Body of pancreas (tissue), 4 donors: ENCODE data around the gene PCK2. TPM values are rescaled to one million over a fixed set of nuclear protein-coding genes. Genes with fewer than 3 reads are reported as not detected.
A peak's percentile ranks its signal among the peaks of the same experiment; 100 is the strongest.

Experiments
- ATAC-seq: fragments of 150-250 bp; one replicate; pipeline ENCODE4 v1.9.1; 2016
- DNase-seq, 4 donors: peaks; one replicate each; pipeline ENCODE4 v3.0.0-alpha.2; 2019
- H3K27ac ChIP-seq, 4 donors: fragments of 200-600 bp; sonication (generic); 1 replicate in 3 of 4; 2 replicates in 1 of 4; pipeline versions ENCODE4 v1.5.1 to v1.6.1; 2016 to 2019; ENCODE audit warnings: mild to moderate bottlenecking in 1 of 4, mixed read lengths in 1 of 4, moderate library complexity in 1 of 4
- H3K27me3 ChIP-seq, 2 donors: fragments of 200-600 bp; sonication (generic); one replicate each; pipeline ENCODE4 v1.6.0; 2016; ENCODE audit warnings: mild to moderate bottlenecking in 1 of 2
- H3K36me3 ChIP-seq, 2 donors: fragments of 200-600 bp; sonication (generic); replicated peaks in 1 of 2; 2 replicates each; pipeline ENCODE4 v1.5.1; 2016; ENCODE audit warnings: low read depth in 2 of 2; ENCODE audit not compliant: insufficient read depth in 1 of 2
- H3K4me1 ChIP-seq: fragments of 200-600 bp; sonication (generic); one replicate; pipeline ENCODE4 v1.6.0; 2016
- H3K4me3 ChIP-seq, 2 donors: fragments of 200-600 bp; sonication (generic); 1 replicate in 1 of 2; 2 replicates in 1 of 2; pipeline ENCODE4 v1.5.1; 2016 to 2019
- H3K9me3 ChIP-seq, 3 donors: fragments of 200-600 bp; sonication (generic); 1 replicate in 2 of 3; 2 replicates in 1 of 3; pipeline ENCODE4 v1.5.1; 2016
- CTCF ChIP-seq, 7 experiments: fragments of 450-650 bp in 4 of 7; fragments of 200-600 bp in 3 of 7; sonication (generic) in 3 of 7; IDR thresholded peaks; one replicate each; pipeline ENCODE4 v1.5.1; 2016 to 2019; ENCODE audit warnings: antibody characterized with exemption in 7 of 7
- POLR2A ChIP-seq, 3 donors: fragments of 450-650 bp; IDR thresholded peaks; one replicate each; pipeline ENCODE4 v1.6.1; 2016; ENCODE audit warnings: antibody characterized with exemption in 3 of 3, mild to moderate bottlenecking in 2 of 3
- WGBS, 2 donors: methylation state at CpG; one replicate each; pipeline ENCODE4 v1.1.5; 2017; 5-methylcytosine and 5-hydroxymethylcytosine counted together
- intact Hi-C: fragments of 100-400 bp; cut with DNase I; formaldehyde crosslinking; loops from one replicate; pipeline ENCODE4 v1.15.1; 2023
- total RNA-seq, 2 donors: library from RNA; depleted of rRNA; stranded (reverse); fragments of >200 nt; gene quantifications; one replicate each; pipeline ENCODE4 v1.1.0, GENCODE V29; 2016

Gene PCK2
- total RNA-seq, 2 donors from 2014 or later = 20.4 to 29.8 TPM

GRCh38 chr14:24117179-24117578 is 23.1 kb downstream of the PCK2 start:
- H3K4me3 ChIP-seq = no peak overlapping the region
- peak overlapping the region in 1 of 4 donors; percentile 4 for H3K27ac ChIP-seq
- H3K4me1 ChIP-seq = peaks cover 34% of the 10 kb centered on the region
- peaks cover 24% of the 10 kb centered on the region in 2 donors for H3K36me3 ChIP-seq
- ATAC-seq (no peak), DNase-seq (peak; percentile 54 to 77 (median 64))
- intact Hi-C loops = no loop called here
- 39 to 49% methylated on average over 6 of the region's 6 CpGs for WGBS, 2 donors
- TF ChIP-seq POLR2A (IDR thresholded peaks at IDR 0.05) (peak in 2 of 3 donors; percentile 11 to 12), CTCF (IDR thresholded peaks at IDR 0.05) (no peak)
- no peaks in the 10 kb centered on the region for H3K9me3 ChIP-seq
- H3K27me3 ChIP-seq = no peaks in the 10 kb centered on the region

- H3K4me1 ChIP-seq = peaks cover 28% of the 10 kb centered on the region
- ATAC-seq = no peak
- no peaks in the 10 kb centered on the region for H3K27me3 ChIP-seq
- intact Hi-C loops = no loop called here
- H3K27ac ChIP-seq = no peak overlapping the region
- TF ChIP-seq CTCF (IDR thresholded peaks at IDR 0.05) (no peak), POLR2A (IDR thresholded peaks at IDR 0.05) (no peak)
- 94 to 95% methylated on average over 6 of the region's 6 CpGs for WGBS, 2 donors
- no peaks in the 10 kb centered on the region for H3K9me3 ChIP-seq
- H3K4me3 ChIP-seq = no peak overlapping the region
- no peak for DNase-seq
- peaks cover 24 to 37% of the 10 kb centered on the region in 2 donors for H3K36me3 ChIP-seq
Measured at GRCh38 chr14:24119691-24120090, 25.6 kb downstream of the PCK2 start.

GRCh38 chr14:24121210-24121609 is 27.1 kb downstream of the PCK2 start:
- peaks cover 21% of the 10 kb centered on the region for H3K4me1 ChIP-seq
- H3K36me3 ChIP-seq = peaks cover 24 to 37% of the 10 kb centered on the region in 2 donors
- ATAC-seq (no peak), DNase-seq (no peak)
- TF ChIP-seq CTCF (IDR thresholded peaks at IDR 0.05) (no peak), POLR2A (IDR thresholded peaks at IDR 0.05) (no peak)
- WGBS, 2 donors = 94 to 95% methylated on average over 7 to 8 of the region's 8 CpGs
- no peak overlapping the region for H3K27ac ChIP-seq
- intact Hi-C loops = no loop called here
- H3K4me3 ChIP-seq = no peak overlapping the region
- H3K9me3 ChIP-seq = no peaks in the 10 kb centered on the region
- H3K27me3 ChIP-seq = no peaks in the 10 kb centered on the region

GRCh38 chr14:24122416-24122815 is 28.3 kb downstream of the PCK2 start:
- TF ChIP-seq POLR2A (IDR thresholded peaks at IDR 0.05) (no peak), CTCF (IDR thresholded peaks at IDR 0.05) (no peak)
- DNase-seq = no peak
- intact Hi-C loops = no loop called here
- no peaks in the 10 kb centered on the region for H3K9me3 ChIP-seq
- H3K4me1 ChIP-seq = peaks cover 9% of the 10 kb centered on the region
- no peaks in the 10 kb centered on the region for H3K27me3 ChIP-seq
- no peak for ATAC-seq
- no peak overlapping the region for H3K4me3 ChIP-seq
- peaks cover 24 to 37% of the 10 kb centered on the region in 2 donors for H3K36me3 ChIP-seq
- no peak overlapping the region for H3K27ac ChIP-seq
- WGBS, 2 donors = 94 to 97% methylated on average over 4 of the region's 4 CpGs

GRCh38 chr14:24122898-24123297 is 28.8 kb downstream of the PCK2 start:
- no peaks in the 10 kb centered on the region for H3K9me3 ChIP-seq
- H3K27ac ChIP-seq = no peak overlapping the region
- peaks cover 4% of the 10 kb centered on the region for H3K4me1 ChIP-seq
- TF ChIP-seq CTCF (IDR thresholded peaks at IDR 0.05) (no peak), POLR2A (IDR thresholded peaks at IDR 0.05) (no peak)
- peaks cover 24 to 37% of the 10 kb centered on the region in 2 donors for H3K36me3 ChIP-seq
- H3K4me3 ChIP-seq = no peak overlapping the region
- intact Hi-C loops = no loop called here
- no peak for DNase-seq
- 92 to 95% methylated on average over 5 to 8 of the region's 8 CpGs for WGBS, 2 donors
- no peak for ATAC-seq
- no peaks in the 10 kb centered on the region for H3K27me3 ChIP-seq
